GM21825 (cell line): ENCODE results near the gene MYO3B.
"Not testable (repeated sequence)": the region's sequence is repeated elsewhere in the genome, so short reads cannot be mapped to it uniquely, and the experiment has no call there.

Experiments
- ATAC-seq: cut with Tn5 transposase; IDR thresholded peaks from one replicate; pipeline ENCODE4 v1.9.1; 2021; ENCODE audit warnings: mild to moderate bottlenecking, moderate library complexity; ENCODE audit not compliant: unreplicated experiment

Gene MYO3B

GRCh38 chr2:170336408-170336807 lies 158.5 kb downstream of the MYO3B start:
- no peak for ATAC-seq

GRCh38 chr2:170336916-170337315 lies 159.0 kb downstream of the MYO3B start:
- ATAC-seq, result no peak

DNA sequence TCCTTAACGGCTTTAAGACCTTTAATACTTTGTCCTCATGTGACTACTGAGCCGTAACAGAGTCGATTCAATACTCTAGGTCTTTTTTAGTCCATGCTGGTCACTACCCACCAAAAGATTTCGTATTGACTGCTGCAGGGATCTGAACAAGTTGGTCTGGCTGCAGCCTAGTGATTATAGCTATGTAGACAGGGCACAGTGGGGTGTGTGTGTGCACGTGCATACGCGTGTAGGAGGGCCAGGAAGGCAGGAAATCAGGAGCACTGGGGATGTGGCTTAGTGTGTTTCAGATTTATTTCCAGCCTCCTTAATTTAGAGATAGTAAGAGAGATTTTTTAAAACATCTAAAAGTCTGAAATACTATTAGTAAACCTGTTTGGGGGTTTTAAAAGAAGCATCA lies 161.4 kb downstream of the MYO3B start:
- ATAC-seq, result no peak

GRCh38 chr2:170339750-170340692 lies 162.1 kb downstream of the MYO3B start:
- no peak for ATAC-seq

GRCh38 chr2:170340693-170341068 lies 162.7 kb downstream of the MYO3B start:
- ATAC-seq, result no peak

GRCh38 chr2:170341684-170342623 lies 164.0 kb downstream of the MYO3B start:
- ATAC-seq, result no peak

DNA sequence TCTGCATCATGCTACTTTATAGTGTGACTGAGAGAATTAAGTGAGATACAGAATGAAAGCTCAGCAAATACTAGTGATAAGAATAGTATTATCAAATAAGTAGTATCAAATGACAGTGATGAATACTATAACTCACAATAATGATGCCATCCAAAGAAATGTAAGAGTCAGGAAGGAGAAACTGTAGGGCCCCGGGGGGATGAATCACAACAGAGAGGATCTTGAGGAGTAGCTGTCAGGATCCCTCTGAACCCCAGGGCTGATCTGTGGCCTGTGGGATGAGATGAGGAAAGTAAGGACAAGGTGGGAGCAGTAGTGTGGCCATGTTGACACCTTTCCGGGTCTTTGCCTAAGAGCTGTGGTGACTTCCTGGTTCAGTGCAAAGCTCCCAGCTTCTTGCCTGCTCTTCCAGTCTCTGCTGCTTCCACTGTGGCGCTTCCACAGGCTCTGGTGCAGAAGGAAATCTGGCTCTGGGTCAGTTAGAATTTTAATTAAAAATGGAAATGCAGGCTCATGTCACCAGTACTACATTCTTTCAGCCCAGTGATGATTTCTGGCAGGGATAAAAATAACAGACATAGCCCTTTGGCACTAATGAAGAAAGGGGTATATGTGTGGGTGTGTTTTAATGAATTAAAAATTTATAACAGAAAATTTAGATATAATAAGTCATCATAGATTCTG lies 166.9 kb downstream of the MYO3B start:
- ATAC-seq, result no peak

DNA sequence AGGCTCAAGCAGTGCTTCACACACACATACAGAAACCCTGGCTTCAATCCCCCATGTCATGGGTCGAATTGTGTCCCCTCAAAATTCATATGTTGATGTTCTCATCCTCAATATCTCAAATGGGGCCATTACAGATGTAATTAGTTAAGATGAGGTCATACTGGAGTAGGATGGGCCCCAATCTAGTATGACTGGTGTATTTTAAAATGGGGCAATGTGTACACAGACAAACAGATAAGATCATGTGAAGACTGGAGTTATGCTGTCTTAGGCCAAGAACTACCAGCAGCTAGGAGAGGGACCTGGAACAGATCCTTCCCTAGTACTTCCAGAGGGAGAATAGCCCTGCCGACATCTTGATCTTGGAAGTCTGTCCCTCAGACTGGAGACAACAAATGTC lies 167.7 kb downstream of the MYO3B start:
- ATAC-seq, result no peak

DNA sequence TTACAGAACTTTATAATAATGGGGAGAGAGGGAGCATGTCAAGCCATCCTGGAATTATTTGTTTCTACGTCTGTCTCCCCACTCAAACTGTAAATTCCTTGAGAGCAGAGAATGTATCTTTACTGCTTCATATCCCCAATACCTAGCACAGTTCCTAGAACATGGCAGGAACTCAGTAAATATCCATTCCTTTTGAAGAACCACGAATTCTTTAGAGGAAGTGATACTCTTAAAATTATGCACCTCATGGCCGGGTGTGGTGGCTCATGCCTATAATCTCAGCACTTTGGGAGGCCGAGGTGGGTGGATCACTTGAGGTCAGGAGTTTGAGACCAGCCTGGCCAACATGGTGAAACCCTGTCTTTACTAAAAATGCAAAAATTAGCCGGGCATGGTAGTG lies 171.3 kb downstream of the MYO3B start:
- not testable (repeated sequence) for ATAC-seq

- no peak for ATAC-seq
Observed at GRCh38 chr2:170350929-170351826, 173.2 kb downstream of the MYO3B start.

- no peak for ATAC-seq
Observed at GRCh38 chr2:170353723-170354122, 175.8 kb downstream of the MYO3B start.

- ATAC-seq, result no peak
Observed at GRCh38 chr2:170354388-170354787, 176.4 kb downstream of the MYO3B start.

GRCh38 chr2:170354855-170355780 lies 177.2 kb downstream of the MYO3B start:
- ATAC-seq, result no peak

DNA sequence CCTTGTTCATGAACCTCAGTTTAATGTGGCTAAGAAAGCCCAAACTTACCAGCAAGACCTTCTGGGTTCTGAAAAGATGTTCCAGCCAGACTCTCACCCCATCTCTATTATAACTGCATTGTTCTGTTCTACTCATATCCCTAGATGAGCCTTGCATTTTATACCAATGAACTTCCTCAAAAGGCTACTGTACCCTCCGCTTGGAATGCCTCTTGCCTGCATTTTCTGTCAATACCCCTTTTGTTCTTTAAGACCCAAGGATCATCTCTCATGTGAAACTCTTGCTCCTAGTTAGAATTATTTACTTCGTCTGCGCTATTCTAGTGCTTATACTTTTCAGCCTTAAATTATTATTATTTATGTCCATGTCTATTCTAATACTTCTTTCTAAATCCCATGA lies 181.5 kb downstream of the MYO3B start:
- no peak for ATAC-seq

GRCh38 chr2:170360546-170361089 lies 182.7 kb downstream of the MYO3B start:
- ATAC-seq, result no peak

DNA sequence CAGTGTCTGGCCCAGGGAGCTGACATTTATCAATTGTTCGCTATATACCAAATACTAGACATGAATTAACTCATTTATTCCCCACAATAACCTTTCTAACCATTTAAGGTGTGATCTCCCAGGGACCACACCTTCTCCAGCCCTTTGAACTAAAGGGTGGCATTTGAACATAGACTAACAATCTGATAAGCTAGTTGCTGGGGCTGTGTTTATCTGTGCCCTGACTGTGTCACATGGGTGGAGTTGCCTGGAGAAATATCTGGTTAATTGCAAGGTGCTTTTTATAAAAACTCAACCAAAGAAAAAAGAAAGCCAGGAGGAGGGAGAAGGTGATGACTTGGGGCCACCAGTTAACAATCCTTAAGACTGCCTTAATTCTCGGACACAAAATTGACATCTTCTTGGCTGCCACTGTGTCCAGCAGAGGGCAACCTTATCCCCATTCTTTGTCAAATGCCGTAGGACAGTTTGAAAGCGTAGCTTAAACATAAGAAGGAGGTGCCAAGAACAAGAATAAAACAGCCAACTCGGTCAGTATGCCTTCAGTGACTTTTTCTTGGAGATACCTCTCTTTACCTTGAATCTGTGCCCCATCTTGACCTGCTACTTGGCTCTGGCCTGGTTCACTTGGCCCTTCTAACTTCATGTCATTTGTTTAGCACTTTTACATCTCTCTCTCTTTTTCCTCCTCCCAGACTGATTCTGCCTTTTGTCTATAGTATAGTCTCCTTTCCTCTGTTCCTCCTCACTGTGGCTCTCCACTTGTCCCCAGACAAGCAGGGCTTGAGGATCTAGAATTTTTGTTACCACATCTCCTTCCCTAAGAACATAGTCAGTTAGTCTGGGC lies 183.4 kb downstream of the MYO3B start:
- ATAC-seq, result no peak

DNA sequence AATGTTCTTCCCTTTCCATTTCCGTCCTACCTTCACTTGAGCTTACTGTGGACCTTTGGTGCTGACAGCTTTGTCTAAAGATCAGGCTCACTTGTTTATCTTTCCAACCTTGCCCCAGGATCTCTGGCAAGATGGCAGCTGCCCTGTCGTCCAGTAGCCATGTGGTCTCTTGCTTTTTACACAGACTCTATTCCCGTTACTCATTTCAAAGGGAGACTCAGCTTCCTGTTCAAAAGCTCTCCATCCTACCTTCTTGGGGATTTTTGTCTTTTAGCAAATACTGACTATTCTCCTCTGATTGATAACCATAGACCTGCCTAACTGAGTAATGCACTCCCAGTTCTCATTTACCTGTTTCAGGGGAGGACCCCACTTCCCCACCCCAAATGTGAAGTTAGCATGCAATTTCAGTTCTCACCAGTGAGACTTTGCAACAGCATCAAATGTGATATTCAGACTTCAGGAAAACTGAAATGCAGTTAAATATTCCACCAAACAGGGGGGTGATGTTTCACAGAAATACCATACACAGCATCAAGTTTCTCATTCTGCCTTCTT lies 184.4 kb downstream of the MYO3B start:
- no peak for ATAC-seq
